PC-9 (cell line): ENCODE results near the gene PGP.

Source experiments
- EZH2 ChIP-seq: fragments of 200-600 bp; sonication (generic); IDR thresholded peaks from 2 replicates; pipeline ENCODE4 v1.8.0; 2017; ENCODE audit warnings: antibody characterized with exemption, low read depth
- TF ChIP-seq, protein P1 (sequence below): fragments of 200-600 bp; sonication (generic); conservative IDR thresholded peaks from 2 replicates; pipeline ENCODE4 v1.6.1; 2017; ENCODE audit warnings: mixed run types, antibody characterized with exemption, mild to moderate bottlenecking, moderate library complexity

DNA sequence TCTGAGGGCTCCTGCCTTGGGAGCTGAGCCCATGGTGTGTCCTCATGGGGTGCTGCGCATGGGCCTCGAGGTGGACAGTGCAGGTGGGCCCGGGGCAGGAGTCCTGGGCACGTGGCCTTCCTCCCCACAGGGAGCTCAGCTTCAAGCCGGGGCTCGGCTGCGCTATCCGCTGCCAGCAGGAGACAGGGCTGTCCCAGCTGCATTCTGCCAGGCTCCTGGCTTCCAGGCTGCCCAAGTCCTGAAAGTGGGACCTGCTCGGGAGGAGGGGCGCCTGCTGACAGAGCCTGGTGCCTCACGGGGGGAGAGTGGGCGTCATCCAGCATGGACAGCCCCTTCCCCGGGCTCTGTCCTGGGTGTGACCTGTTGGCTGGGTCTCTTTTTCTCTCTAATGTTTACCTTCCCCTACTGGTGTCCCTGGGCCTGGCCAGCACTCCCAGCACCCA, 51.9 kb downstream of the PGP start:
- TF ChIP-seq, protein P1, sequence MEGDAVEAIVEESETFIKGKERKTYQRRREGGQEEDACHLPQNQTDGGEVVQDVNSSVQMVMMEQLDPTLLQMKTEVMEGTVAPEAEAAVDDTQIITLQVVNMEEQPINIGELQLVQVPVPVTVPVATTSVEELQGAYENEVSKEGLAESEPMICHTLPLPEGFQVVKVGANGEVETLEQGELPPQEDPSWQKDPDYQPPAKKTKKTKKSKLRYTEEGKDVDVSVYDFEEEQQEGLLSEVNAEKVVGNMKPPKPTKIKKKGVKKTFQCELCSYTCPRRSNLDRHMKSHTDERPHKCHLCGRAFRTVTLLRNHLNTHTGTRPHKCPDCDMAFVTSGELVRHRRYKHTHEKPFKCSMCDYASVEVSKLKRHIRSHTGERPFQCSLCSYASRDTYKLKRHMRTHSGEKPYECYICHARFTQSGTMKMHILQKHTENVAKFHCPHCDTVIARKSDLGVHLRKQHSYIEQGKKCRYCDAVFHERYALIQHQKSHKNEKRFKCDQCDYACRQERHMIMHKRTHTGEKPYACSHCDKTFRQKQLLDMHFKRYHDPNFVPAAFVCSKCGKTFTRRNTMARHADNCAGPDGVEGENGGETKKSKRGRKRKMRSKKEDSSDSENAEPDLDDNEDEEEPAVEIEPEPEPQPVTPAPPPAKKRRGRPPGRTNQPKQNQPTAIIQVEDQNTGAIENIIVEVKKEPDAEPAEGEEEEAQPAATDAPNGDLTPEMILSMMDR = no peak
- no peak for TF ChIP-seq EZH2
